Loucy (cell line): ENCODE data around the gene PROK1.

Experiments
- H2AFZ ChIP-seq: fragments of 200-600 bp; sonication (generic); 2 replicates; pipeline ENCODE4 v1.6.0; 2016; ENCODE audit warnings: antibody characterized with exemption, mild to moderate bottlenecking, low read length, moderate library complexity
- H3F3A ChIP-seq: fragments of 200-600 bp; 2 replicates; pipeline ENCODE4 v1.6.0; 2016; ENCODE audit warnings: antibody characterized with exemption, low read depth, mild to moderate bottlenecking
- H3K27me3 ChIP-seq: fragments of 200-600 bp; sonication (generic); 2 replicates; pipeline ENCODE4 v1.6.1; 2014; ENCODE audit warnings: low read length, mild to moderate bottlenecking; ENCODE audit not compliant: insufficient read depth, poor library complexity, severe bottlenecking
- H3K36me3 ChIP-seq: fragments of 200-600 bp; sonication (generic); 2 replicates; pipeline ENCODE4 v1.6.1; 2016; ENCODE audit warnings: low read length; ENCODE audit not compliant: insufficient read depth
- H3K4me1 ChIP-seq: fragments of 200-600 bp; sonication (generic); 2 replicates; pipeline ENCODE4 v1.5.1; 2014; ENCODE audit warnings: low read length, mild to moderate bottlenecking; ENCODE audit not compliant: insufficient read depth, poor library complexity, severe bottlenecking
- H3K4me2 ChIP-seq: fragments of 200-600 bp; sonication (generic); 2 replicates; pipeline ENCODE4 v1.6.0; 2014; ENCODE audit warnings: antibody characterized with exemption, low read length, low read depth, mild to moderate bottlenecking; ENCODE audit not compliant: poor library complexity, severe bottlenecking
- H3K4me3 ChIP-seq: fragments of 200-600 bp; sonication (generic); 2 replicates; pipeline ENCODE4 v1.5.1; 2014; ENCODE audit warnings: low read length, mild to moderate bottlenecking, mixed read lengths; ENCODE audit not compliant: poor library complexity, severe bottlenecking
- H3K79me2 ChIP-seq: fragments of 200-600 bp; sonication (generic); 2 replicates; pipeline ENCODE4 v1.6.1; 2014; ENCODE audit warnings: low read length; ENCODE audit not compliant: insufficient read depth
- H3K9ac ChIP-seq: fragments of 200-600 bp; sonication (generic); 2 replicates; pipeline ENCODE4 v1.6.0; 2014; ENCODE audit warnings: mild to moderate bottlenecking, low read depth, low read length, moderate library complexity; ENCODE audit not compliant: poor library complexity, severe bottlenecking
- H3K9me2 ChIP-seq: fragments of 200-600 bp; sonication (generic); replicated peaks from 2 replicates; pipeline ENCODE4 v1.6.1; 2016; ENCODE audit warnings: low read depth, low read length, mixed read lengths
- H3K9me3 ChIP-seq: fragments of 200-600 bp; sonication (generic); 2 replicates; pipeline ENCODE4 v1.6.1; 2014; ENCODE audit warnings: mild to moderate bottlenecking, antibody characterized with exemption, low read length, low read depth; ENCODE audit not compliant: insufficient read depth
- H4K20me1 ChIP-seq: fragments of 200-600 bp; sonication (generic); 2 replicates; pipeline ENCODE4 v1.6.0; 2014; ENCODE audit warnings: antibody characterized with exemption, low read length, mild to moderate bottlenecking; ENCODE audit not compliant: insufficient read depth, poor library complexity, severe bottlenecking
- CTCF ChIP-seq: fragments of 200-600 bp; sonication (generic); conservative IDR thresholded peaks from 2 replicates; pipeline ENCODE4 v1.5.1; 2014; ENCODE audit warnings: mild to moderate bottlenecking, antibody characterized with exemption, low read length
- EZH2phosphoT487 ChIP-seq: fragments of 200-600 bp; IDR thresholded peaks from 2 replicates; pipeline ENCODE4 v1.6.1; 2018; ENCODE audit warnings: antibody characterized with exemption, mild to moderate bottlenecking, moderate library complexity, borderline replicate concordance

PROK1 gene

GRCh38 chr1:110464340-110464739, 13.4 kb downstream of the PROK1 start:
- Histone ChIP-seq H3K4me3 (no peak overlapping the region), H3K9me2 (no peaks in the 10 kb centered on the region), H3K79me2 (no peaks in the 10 kb centered on the region), H4K20me1 (no peaks in the 10 kb centered on the region), H3K27me3 (no peaks in the 10 kb centered on the region), H2AFZ (no peak overlapping the region), H3K4me1 (no peaks in the 10 kb centered on the region), H3K9ac (no peak overlapping the region), H3F3A (no peaks in the 10 kb centered on the region), H3K4me2 (no peak overlapping the region), H3K36me3 (no peaks in the 10 kb centered on the region), H3K9me3 (no peaks in the 10 kb centered on the region)
- TF ChIP-seq CTCF (no peak), EZH2phosphoT487 (no peak)

GRCh38 chr1:110465038-110465813, 14.3 kb downstream of the PROK1 start:
- Histone ChIP-seq H3K4me1 (no peaks in the 10 kb centered on the region), H3K36me3 (no peaks in the 10 kb centered on the region), H3K27me3 (no peaks in the 10 kb centered on the region), H3F3A (no peaks in the 10 kb centered on the region), H2AFZ (no peak overlapping the region), H3K9ac (no peak overlapping the region), H4K20me1 (no peaks in the 10 kb centered on the region), H3K9me3 (no peaks in the 10 kb centered on the region), H3K4me2 (no peak overlapping the region), H3K9me2 (no peaks in the 10 kb centered on the region), H3K4me3 (no peak overlapping the region), H3K79me2 (no peaks in the 10 kb centered on the region)
- TF ChIP-seq CTCF, result no peak
- TF ChIP-seq EZH2phosphoT487, result no peak

- no peaks in the 10 kb centered on the region for H3K9me3 ChIP-seq
- TF ChIP-seq EZH2phosphoT487 (no peak), CTCF (no peak)
- H4K20me1 ChIP-seq, result no peaks in the 10 kb centered on the region
- no peak overlapping the region for H2AFZ ChIP-seq
- no peaks in the 10 kb centered on the region for H3F3A ChIP-seq
- H3K4me1 ChIP-seq, result no peaks in the 10 kb centered on the region
- no peak overlapping the region for H3K9ac ChIP-seq
- H3K4me3 ChIP-seq, result no peak overlapping the region
- no peaks in the 10 kb centered on the region for H3K27me3 ChIP-seq
- H3K36me3 ChIP-seq, result no peaks in the 10 kb centered on the region
- no peaks in the 10 kb centered on the region for H3K9me2 ChIP-seq
- H3K4me2 ChIP-seq, result no peak overlapping the region
- H3K79me2 ChIP-seq, result no peaks in the 10 kb centered on the region
Observed at GRCh38 chr1:110465814-110466380, 14.9 kb downstream of the PROK1 start.
